Activated CD4-positive, alpha-beta T cell treated with anti-CD3 and anti-CD28 coated beads, Interleukin-2, amount 50 U/mL, for 24 hours (primary cell): ENCODE measurements around the gene LDHAL6B.

Experiments
- DNase-seq, 2 donors: peaks; one replicate each; pipeline ENCODE4 v3.0.0-alpha.2; 2020; ENCODE audit warnings: low read depth in 1 of 2, low spot score in 1 of 2

LDHAL6B gene

GRCh38 chr15:59249816-59250215 is 43.2 kb downstream of the LDHAL6B start:
- DNase-seq, result no peak

GRCh38 chr15:59250249-59250648 is 43.6 kb downstream of the LDHAL6B start:
- no peak for DNase-seq

GRCh38 chr15:59251001-59251845 is 44.6 kb downstream of the LDHAL6B start:
- DNase-seq, result no peak

GRCh38 chr15:59252137-59252536 is 45.5 kb downstream of the LDHAL6B start:
- no peak for DNase-seq

- DNase-seq, result peak in 1 of 2 donors; percentile 30
Measured at GRCh38 chr15:59255680-59256336, 49.2 kb downstream of the LDHAL6B start.

GRCh38 chr15:59256482-59256881 is 49.8 kb downstream of the LDHAL6B start:
- DNase-seq, result no peak

- no peak for DNase-seq
Measured at GRCh38 chr15:59257140-59257539, 50.5 kb downstream of the LDHAL6B start.
